Right ventricle myocardium superior (tissue), 1 donor: ENCODE results near the gene ASCL2. TPM values are rescaled to one million over a fixed set of nuclear protein-coding genes. Genes with fewer than 3 reads are reported as not detected.

Experiments
- ATAC-seq: fragments of 200-7000 bp; cut with Tn5 transposase; one replicate; pipeline ENCODE4 v1.9.1; 2020; ENCODE audit warnings: mild to moderate bottlenecking; ENCODE audit not compliant: poor library complexity
- DNase-seq: peaks from one replicate; pipeline ENCODE4 v3.0.0-alpha.2; 2020
- intact Hi-C: fragments of 100-400 bp; cut with DNase I; formaldehyde crosslinking; loops from one replicate; pipeline ENCODE4 v1.11.2; 2022
- total RNA-seq: library from RNA; stranded (reverse); fragmentation: NEBNext Ultra II Directional; extraction: Animal tissue kit (Norgen Biotek cat#: 25700); gene quantifications from one replicate; pipeline ENCODE4 v1.2.1, GENCODE V29; 2021
- donor health status: DM: no; HTN: yes; CAD: no; lungs with severe emphysema.

The ASCL2 gene
- total RNA-seq, 1 donor from 2014 or later: 0.11 TPM

DNA sequence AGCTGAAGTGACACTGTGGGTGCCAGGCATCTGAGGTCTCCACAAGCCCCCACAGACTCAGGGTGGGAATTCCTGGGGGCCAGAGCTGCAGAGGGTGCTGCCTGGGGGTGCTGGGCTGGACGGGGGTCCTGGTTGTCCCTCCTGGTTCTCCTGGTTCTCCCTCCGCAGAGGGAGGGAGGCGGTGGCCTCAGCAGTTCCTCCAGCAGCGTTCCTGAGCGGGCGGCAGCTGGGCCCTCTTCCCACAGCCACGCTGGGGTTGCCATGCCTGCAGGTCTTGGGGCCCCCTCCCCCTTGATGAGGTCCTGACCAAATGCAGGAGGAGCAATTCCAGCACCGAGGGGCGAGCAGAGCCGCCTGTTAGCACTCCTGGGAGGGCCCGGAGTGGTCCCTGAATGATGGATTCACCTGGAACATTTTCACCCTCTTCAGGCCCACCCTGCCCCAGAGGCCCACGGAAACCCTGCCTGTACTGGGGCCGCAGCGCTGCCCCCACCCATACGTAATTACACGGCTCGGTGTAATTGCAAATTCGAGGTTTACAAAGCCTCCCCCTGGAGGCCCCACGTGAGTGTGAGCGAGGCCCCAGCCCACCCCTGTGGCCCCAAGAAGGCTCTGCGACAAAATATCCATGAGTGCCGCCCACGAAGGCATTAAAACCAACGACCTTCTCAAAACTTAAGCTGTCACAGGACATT lies 30.7 kb upstream of the ASCL2 start:
- ATAC-seq: no peak
- DNase-seq: peak; percentile 56
- intact Hi-C loops: loop anchor here (10.0 kb wide), 1 partner anchor 224 kb away; no protein-coding TSS in a partner anchor

DNA sequence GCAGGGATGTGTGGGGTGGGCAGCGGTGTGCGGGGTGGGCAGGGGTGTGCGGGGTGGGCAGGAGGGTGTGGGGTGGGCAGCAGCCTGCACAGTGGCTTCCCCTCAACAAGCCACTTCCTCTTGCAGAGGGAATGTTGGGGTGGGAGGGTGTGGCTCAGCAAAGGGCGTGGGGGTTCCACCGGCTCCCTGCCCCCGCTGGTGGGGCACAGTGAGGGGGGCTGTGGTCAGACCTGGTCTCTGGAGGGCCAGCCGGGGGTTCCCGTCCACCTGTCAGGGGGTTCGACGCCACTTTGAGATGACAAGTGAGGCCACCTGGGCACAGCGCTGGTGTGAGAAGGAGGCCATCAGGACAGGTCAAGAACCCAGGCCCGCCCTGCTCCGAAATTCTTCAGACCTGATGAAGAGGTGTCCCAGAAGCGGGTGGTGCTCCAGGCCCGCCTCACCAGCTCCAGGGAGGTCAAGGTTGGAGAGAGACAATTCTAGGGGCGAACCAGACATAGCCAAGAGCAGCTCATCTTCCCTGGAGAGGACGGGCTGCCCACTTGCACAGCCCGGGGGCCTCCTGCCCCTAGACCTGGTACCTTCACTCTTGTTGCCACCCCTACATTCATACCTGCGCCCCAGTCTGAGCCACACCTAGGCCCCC lies 30.0 kb upstream of the ASCL2 start:
- intact Hi-C loops: loop anchor here (10.0 kb wide), 1 partner anchor 224 kb away; no protein-coding TSS in a partner anchor
- peak; percentile 49 for DNase-seq
- ATAC-seq: no peak

DNA sequence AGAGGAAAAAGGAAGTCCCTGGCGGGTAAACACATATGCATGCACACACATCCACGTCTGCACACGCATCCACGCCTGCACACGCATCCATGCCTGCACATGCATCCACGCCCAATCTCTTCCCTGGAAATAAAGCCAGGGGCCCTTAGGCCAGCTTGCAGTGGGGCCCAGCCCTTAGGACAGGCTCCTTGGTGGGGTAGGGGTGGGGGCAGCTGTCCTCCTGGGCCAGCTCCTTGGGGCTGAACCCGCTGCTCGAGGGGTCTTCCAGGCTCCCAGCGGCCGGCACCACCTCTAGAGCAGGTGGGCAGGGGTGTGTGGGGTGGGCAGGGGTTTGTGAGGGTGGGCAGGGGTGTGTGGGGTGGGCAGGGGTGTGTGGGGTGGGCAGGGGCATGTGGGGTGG lies 29.4 kb upstream of the ASCL2 start:
- peak; percentile 30 for DNase-seq
- ATAC-seq: no peak
- intact Hi-C loops: loop anchor here (5.0 to 10.0 kb wide), 2 partner anchors 102 to 225 kb away; no protein-coding TSS in a partner anchor

DNA sequence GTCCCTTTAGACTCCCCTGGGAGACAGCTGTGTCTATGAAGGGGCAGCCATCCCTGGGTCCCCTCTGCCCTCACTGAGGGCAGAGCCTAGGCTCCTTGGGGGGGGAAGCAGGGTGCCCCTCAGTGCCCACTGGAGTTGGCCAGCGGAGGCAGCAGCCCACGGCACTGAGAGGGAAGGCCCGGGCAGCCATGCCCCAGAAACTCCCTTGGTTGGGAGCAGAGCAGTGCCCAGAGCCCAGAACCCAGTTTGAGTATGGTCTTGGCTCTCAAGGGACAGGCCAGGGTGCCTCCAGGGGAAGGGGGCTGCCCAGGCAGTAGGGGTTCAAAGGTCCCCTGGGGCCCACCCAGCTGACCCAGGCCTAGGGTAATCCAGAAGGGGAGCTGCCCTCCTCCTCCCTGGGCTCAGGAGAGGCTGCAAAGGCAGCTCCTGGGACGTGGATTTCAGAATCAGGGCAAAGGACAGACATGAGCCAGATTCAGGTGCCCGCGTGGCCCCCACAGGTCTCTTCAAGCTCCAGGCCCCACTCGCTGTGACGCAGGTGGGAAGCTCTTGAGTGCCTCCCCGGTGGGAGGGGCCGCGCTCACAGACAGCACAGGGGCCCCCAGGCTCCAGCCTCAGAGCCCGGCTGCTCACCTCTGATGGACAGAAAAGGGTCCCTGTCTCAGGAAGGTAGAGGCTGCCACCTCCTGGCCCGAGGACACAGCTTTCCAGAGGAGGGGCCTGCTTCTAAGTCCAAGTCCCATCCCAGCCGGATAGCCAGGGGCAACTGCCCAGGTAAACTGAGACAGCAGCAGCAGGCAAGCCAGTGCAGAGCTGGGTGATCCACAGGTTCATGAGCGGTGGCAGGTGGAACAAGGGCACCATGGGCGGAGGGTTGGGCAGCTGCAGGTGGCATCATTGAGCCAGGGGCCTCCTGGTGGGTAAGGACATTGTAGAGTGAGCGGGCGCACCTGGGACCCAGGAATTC lies 28.7 kb upstream of the ASCL2 start:
- intact Hi-C loops: loop anchor here (5.0 kb wide), 1 partner anchor 102 kb away; no protein-coding TSS in a partner anchor
- ATAC-seq: no peak

DNA sequence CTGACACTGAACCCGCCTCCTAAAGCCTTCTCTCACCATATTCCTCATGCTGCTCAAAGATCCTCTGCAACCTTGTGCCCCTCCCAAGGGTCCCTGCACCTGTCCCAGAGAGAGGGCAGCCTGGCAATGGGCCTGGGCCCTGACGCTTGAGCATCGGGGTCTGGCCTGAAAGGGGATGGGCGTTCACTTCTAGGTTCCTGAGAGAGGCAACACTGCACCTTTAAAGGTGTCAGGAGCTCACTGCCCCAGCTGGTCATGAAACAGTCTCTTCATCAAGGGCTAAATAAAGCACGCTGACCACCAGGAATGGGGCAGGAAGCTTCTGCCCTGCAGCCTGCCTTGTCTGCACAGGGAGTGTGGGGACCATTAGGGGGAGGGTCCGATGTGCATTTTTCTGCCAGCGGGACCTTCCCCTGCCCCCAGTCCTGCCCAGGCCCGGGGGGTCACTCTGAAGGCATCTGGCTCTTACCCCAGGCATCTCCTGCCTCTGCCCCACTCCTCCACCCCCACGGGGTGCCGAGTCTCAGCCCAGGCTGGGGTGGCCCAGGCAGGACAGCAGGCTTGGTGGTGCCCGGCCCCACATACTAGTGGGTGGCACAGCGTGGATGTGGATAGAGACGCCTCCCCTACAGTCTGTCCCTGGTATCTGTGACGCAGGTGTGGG lies 27.9 kb upstream of the ASCL2 start:
- DNase-seq: peak; percentile 33
- intact Hi-C loops: loop anchor here (5.0 kb wide), 1 partner anchor 101 kb away; no protein-coding TSS in a partner anchor
- ATAC-seq: no peak

More for the DNA sequence above, 28.7 kb upstream of the ASCL2 start:
- peak; percentile 43 for DNase-seq

DNA sequence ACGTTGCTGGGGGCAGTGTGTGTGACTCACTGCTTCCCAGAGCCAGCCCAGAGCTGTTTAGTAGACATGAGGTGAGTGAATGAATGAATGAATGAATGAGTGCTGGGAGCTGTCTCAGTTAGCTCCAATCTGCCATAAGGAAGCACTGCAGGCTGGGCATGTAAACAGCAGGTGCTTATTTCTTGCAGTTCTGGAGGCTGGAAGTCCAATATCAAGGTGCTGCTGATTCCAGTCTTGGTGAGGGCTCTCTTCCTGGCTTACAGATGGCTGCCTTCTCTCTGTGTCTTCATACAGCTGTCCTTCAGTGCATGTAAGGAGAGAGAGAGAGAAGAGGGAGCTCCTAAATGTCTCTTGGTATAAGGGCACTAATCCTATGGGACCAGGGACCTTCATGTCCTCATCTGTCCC lies 27.2 kb upstream of the ASCL2 start:
- ATAC-seq: no peak
- DNase-seq: peak; percentile 3
- intact Hi-C loops: loop anchor here (5.0 kb wide), 1 partner anchor 100 kb away; no protein-coding TSS in a partner anchor

DNA sequence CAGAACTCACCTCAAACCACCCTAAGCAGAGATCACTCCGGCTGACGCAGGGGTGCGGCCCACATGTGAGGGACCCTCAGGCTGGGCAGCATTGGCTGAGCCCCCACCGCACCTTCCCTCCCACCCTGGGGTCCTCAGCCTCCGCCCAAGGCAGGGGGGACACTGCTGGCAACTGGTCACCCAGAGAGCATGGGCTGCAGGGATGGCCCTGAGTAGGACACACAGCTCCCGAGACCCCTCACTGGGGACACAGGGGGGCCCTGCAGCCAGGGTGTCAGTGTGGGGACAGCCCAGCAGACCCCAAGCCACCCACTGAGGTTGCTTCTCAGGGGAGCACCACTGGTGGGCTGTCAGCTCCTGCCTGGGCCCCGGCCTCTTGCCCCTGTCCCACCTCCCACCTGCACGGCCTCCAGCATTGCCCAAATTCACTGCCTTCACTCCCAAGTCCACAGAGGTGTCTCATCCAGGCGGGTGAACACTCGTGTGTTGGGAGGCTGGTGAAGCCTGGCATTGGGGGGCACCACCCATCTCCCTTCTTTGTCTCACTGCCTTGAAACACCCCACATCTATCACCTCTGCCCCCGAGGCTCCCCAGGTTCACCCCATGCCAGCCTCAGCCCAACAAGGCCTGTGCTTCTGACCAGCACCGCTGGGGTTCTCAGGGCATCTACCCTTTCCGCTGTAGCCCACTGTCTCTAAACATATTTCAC lies 26.7 kb upstream of the ASCL2 start:
- DNase-seq (peak; percentile 30), ATAC-seq (no peak)
- intact Hi-C loops: loop anchor here (5.0 kb wide), 1 partner anchor 100 kb away; no protein-coding TSS in a partner anchor

DNA sequence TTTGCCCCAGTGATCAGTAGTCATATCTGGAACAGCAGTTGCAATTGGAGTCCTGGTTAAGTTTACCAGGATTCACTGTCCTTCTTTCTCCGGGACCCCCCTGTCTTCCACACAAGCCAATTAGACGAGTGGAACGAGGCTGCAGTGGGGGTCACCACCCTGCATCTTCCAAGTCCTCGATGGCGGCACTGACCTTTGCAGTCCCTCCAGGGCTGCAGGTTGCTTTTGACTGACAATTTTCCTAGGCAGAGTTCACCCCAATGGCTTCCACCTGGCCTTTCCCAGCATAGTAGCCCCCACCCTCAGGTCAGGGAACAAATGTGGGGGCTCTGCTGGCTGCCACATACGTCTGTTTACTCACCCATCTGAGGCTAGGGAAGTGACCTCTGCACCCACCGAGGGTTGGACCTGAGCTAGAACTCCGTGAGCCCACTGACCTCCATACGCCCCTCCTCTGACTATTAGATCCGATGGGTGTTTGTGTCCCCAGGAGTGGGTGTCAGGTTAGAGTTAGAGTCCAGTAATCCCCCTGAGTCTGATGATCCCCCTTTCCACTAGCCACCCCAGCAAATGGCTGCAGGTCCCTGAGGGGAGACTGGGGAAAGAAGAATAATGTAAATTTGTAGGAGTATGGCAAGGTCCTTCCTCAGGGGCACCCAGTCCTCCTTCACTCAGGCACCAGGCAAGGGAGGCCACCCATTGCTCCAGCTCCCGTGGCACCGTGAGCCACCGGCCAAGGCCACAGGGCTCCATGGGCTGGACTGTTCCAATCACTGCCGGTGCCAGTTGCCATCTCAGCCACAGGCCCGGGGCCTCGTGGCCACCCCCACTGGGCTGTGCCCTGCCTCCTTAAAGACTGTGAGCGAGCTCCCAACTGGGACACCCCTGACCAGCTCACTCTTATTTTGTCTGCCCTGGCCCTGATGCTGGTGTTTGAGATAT lies 25.9 kb upstream of the ASCL2 start:
- intact Hi-C loops: loop anchor here (5.0 kb wide), 1 partner anchor 99 kb away; no protein-coding TSS in a partner anchor
- DNase-seq (peak; percentile 36), ATAC-seq (no peak)

DNA sequence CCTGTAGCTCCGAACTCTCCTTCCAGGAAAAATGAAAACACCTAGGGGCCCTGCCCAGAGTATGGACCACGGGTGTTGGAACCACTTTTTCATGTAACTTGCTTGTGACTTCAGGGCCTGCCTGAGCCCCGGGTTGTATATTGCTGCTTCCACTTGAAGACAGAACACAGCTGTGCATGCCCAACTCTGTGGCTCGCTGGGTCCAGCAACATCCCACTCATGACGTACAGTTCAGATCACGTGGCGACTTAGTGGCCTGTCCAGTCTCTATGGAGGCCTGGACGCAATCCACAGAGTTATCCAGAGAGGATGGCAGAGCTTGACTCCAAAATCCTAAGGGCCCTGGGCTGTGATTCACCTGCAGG lies 24.5 kb upstream of the ASCL2 start:
- ATAC-seq: peak; percentile 27

DNA sequence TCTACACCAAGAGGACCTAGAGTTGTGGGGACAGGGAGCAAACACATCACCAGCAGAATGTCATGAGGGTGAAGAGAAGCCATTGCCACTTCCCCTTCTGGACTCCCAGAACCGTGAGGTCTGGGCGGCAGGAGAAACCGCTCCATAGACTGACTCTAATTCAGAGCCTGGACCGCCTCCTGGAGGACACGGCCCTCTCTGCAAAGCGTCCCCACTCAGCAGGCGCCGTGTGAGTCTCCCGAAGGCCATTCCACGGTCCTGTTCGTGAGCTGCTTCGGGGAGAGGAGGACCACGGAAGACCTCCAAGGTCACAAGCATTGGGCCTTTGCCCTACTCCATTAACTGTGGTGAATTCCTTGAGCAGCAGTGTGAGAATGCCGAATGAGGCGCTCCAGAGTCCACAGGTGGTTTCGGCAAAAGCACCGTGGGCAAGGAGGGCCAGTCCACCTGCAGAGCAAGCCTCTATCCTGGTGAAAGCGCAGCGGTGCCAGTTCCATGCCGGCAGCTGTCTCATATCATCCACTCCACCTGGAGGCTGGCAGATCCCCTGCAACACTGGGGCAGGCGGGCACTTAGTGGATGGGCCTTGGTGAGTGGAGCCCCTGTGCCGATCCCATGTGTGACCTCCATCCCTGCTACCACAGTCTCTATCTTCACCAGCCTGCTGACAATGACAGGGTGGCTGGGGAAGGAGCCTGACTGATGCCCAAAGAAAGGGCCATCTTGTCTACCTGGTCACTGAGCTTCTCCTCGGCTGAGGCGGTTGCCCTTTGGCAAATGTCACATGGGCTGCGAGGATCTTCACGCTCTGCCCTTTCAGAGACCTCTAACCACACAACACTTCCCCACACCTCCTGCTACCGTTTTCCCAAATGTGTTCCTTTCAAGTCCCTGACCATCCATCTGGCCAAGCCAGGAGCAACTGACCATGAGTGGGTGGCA lies 23.9 kb upstream of the ASCL2 start:
- DNase-seq (peak; percentile 47), ATAC-seq (no peak)
- intact Hi-C loops: no loop called here

More for the DNA sequence above, 24.5 kb upstream of the ASCL2 start:
- intact Hi-C loops: loop anchor here (5.0 kb wide), 1 partner anchor 98 kb away; no protein-coding TSS in a partner anchor
- DNase-seq: peak; percentile 35

DNA sequence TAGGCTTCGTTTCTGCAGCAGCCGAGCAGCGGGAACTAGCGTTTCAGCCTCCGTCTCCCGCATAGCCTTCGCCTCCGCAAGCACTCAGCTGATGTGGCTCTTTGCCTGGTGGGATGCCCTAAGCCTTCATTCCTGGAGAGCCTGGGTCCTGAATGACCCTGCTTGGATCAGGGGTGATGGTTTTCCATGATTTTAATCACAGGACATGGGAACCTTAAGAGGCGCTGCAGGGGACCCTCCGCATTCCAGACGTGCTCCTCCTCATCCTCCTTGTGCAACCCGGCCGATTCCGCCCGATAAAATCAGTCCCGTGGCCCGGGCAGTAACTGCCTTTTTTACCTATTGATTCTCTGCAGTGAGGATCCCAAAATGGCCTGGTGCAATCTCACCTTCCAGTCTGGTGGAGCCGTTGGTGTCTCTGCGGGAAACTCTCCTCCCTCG lies 23.2 kb upstream of the ASCL2 start:
- DNase-seq (peak; percentile 5), ATAC-seq (no peak)
- intact Hi-C loops: no loop called here

DNA sequence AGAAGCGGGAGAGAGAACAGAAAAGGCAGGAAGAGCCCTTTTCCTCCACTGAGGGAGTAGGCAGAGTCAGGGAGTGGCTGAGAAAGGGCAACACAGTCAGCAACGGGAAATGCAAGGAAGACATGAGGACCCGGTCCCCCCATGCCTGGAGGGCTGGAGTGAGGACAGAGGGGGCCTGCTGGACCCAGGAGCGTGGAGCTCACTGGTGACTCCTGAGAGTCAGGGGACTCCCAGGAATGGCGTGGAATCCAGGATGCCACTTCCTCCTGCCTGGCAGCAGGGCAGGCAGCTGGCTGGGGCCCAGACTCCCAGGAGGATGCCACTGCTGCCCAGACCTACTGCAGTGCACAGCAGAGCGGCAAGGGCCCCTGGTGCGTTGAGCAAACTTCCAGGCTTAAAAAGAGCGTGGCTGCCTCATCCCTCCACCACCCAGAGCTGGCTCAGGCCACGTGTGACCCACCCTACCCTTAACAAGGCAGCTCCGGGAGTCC lies 20.0 kb upstream of the ASCL2 start:
- intact Hi-C loops: no loop called here
- ATAC-seq (no peak), DNase-seq (peak; percentile 29)

DNA sequence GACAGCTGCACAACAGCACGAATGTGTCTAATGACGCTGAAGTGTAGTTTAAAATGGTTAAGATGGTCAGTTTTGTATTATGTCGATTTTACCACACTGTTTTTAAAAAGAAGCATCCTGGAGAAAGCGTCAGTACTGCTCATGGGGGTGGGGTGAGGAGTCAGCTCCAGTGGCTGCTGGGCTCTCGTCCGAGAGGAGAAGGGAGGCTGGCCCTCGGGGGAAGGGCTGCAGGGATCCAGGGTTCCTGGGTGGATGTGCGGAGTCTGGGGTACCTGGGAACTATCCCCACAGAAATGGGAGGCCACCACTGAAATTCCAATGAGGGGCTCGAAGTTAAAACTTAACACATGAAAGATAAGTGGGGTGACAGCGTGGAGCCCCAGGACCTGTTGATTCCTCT lies 19.5 kb upstream of the ASCL2 start:
- no peak for ATAC-seq
- intact Hi-C loops: no loop called here
- no peak for DNase-seq

DNA sequence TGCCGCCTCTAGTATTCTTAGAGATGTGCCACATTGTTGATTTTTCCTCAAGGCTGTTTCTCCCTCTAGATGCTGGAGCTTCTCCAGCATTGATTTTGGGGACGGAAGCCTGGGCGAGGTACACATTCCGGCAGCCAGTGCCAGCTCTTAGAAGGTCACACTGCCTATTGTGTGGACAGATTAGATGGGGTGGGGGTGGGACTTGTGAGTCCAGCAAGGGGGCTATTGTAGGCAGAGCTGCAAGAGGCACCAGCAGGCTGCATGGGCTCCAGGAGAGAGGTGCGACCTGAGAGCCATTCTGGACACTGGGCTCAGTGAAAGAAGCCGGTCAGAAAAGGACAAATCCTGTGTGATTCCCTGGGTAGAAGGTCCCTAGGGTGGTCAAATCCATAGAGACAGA lies 19.0 kb upstream of the ASCL2 start:
- intact Hi-C loops: no loop called here
- peak; percentile 20 for ATAC-seq
- peak; percentile 31 for DNase-seq

DNA sequence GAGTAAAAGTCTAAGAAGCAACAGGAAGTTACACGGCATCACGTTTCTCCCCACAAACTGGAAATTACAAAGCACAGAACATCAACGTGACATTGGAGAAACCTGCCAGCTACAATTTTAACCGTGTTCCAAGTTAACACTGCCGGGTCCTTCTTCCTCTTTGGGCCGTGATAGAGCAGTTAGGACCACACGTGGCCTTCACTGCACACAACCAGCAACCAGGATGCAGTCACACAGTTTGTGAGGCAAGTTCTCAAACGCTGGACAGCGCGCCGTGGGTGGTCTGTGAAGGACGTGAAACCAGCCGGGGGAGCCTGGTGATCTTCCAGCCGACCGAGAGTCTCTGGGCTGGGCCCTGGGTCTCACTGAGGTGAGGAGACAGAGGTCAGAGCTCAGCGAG lies 16.7 kb upstream of the ASCL2 start:
- ATAC-seq: no peak

More for the DNA sequence above, 16.7 kb upstream of the ASCL2 start:
- intact Hi-C loops: no loop called here
- DNase-seq: peak; percentile 22
